IMR-90 (cell line): ENCODE measurements around the gene SIGLECL1. TPM values are rescaled to one million over a fixed set of nuclear protein-coding genes. Genes with fewer than 3 reads are reported as not detected.

ENCODE experiments used
- ATAC-seq: fragments of 200-7000 bp; cut with Tn5 transposase; 2 replicates; pipeline ENCODE4 v1.9.1; 2020; ENCODE audit warnings: low read depth, mild to moderate bottlenecking, moderate library complexity
- BruUV-seq: library from RNA; stranded (reverse); fragments of 400-500 nt; replicated peaks from 2 replicates; lab custom pipeline; 2021; lab: Mats Ljungman, UMichigan
- CTCF ChIA-PET: fragments of 300-600 bp; formaldehyde crosslinking; extraction: SDS; loops from one replicate; lab custom pipeline; 2021; ENCODE audit warnings: antibody characterized with exemption; lab: Yijun Ruan, JAX
- POLR2A ChIA-PET: fragments of 300-600 bp; sonication (Branson Sonifier 250); formaldehyde crosslinking; loops from one replicate; lab custom pipeline; 2022; ENCODE audit warnings: antibody characterized with exemption; ENCODE audit not compliant: unreplicated experiment; lab: Charles Lee
- DNase-seq: peaks from one replicate; pipeline ENCODE4 v3.0.0; 2013
- H2AFZ ChIP-seq: replicated peaks from 2 replicates; pipeline ENCODE3; 2013; ENCODE audit warnings: low read length, mild to moderate bottlenecking; ENCODE audit not compliant: poor library complexity
- H2AK5ac ChIP-seq: 2 replicates; pipeline ENCODE4 v1.6.1; 2013; ENCODE audit warnings: low read depth, low read length, inconsistent platforms
- H2AK9ac ChIP-seq: replicated peaks from 2 replicates; pipeline ENCODE3; 2013; ENCODE audit warnings: mild to moderate bottlenecking, low read depth, low read length, moderate library complexity; ENCODE audit not compliant: poor library complexity
- H2BK120ac ChIP-seq: 2 replicates; pipeline ENCODE4 v1.6.1; 2013; ENCODE audit warnings: low read depth, low read length, inconsistent platforms
- H2BK15ac ChIP-seq: 3 replicates; pipeline ENCODE4 v1.6.1; 2013; ENCODE audit warnings: low read depth, low read length, inconsistent platforms
- H2BK20ac ChIP-seq: 2 replicates; pipeline ENCODE4 v1.6.1; 2013; ENCODE audit warnings: low read depth, mild to moderate bottlenecking, inconsistent platforms, low read length, moderate library complexity
- H2BK5ac ChIP-seq: 2 replicates; pipeline ENCODE4 v1.6.1; 2013; ENCODE audit warnings: mild to moderate bottlenecking, low read depth, low read length, inconsistent platforms; ENCODE audit not compliant: poor library complexity, severe bottlenecking
- H3K14ac ChIP-seq: replicated peaks from 2 replicates; pipeline ENCODE4 v1.6.1; 2013; ENCODE audit warnings: low read depth, low read length, inconsistent platforms
- H3K18ac ChIP-seq: 2 replicates; pipeline ENCODE4 v1.6.1; 2013; ENCODE audit warnings: low read depth, low read length, control low read depth
- H3K23ac ChIP-seq: 2 replicates; pipeline ENCODE4 v1.6.1; 2013; ENCODE audit warnings: low read depth, low read length, inconsistent platforms
- H3K27ac ChIP-seq: 2 replicates; pipeline ENCODE4 v1.5.1; 2013; ENCODE audit warnings: mild to moderate bottlenecking, control low read depth, low read length; ENCODE audit not compliant: insufficient read depth
- H3K27me3 ChIP-seq: 2 replicates; pipeline ENCODE4 v1.6.1; 2013; ENCODE audit warnings: low read length; ENCODE audit not compliant: control insufficient read depth, insufficient read depth
- H3K36me3 ChIP-seq: 2 replicates; pipeline ENCODE4 v1.6.1; 2013; ENCODE audit warnings: low read length, mixed read lengths; ENCODE audit not compliant: control insufficient read depth, insufficient read depth
- H3K4ac ChIP-seq: 2 replicates; pipeline ENCODE4 v1.6.1; 2013; ENCODE audit warnings: low read depth, low read length, inconsistent platforms
- H3K4me1 ChIP-seq: 2 replicates; pipeline ENCODE4 v1.6.1; 2013; ENCODE audit warnings: low read length, mixed read lengths; ENCODE audit not compliant: control insufficient read depth, insufficient read depth
- H3K4me2 ChIP-seq: 2 replicates; pipeline ENCODE4 v1.6.1; 2013; ENCODE audit warnings: low read depth, mild to moderate bottlenecking, control low read depth, low read length, moderate library complexity
- H3K4me3 ChIP-seq: 2 replicates; pipeline ENCODE4 v1.5.1; 2013; ENCODE audit warnings: low read depth, mild to moderate bottlenecking, control low read depth, low read length, moderate library complexity; ENCODE audit not compliant: insufficient read depth
- H3K56ac ChIP-seq: 2 replicates; pipeline ENCODE4 v1.6.1; 2013; ENCODE audit warnings: low read length, inconsistent platforms; ENCODE audit not compliant: insufficient read depth; ENCODE audit errors: extremely low read depth
- H3K79me1 ChIP-seq, 2 experiments: 2 replicates each; pipeline ENCODE4 v1.6.1; 2013; ENCODE audit warnings: low read length in 2 of 2, inconsistent platforms in 1 of 2, low read depth in 1 of 2
- H3K9ac ChIP-seq: 2 replicates; pipeline ENCODE4 v1.6.1; 2013; ENCODE audit warnings: low read depth, low read length, control low read depth
- H3K9me1 ChIP-seq: 2 replicates; pipeline ENCODE4 v1.6.1; 2013; ENCODE audit warnings: low read length, inconsistent platforms; ENCODE audit not compliant: insufficient read depth
- H3K9me3 ChIP-seq: 2 replicates; pipeline ENCODE4 v1.6.1; 2013; ENCODE audit warnings: low read length; ENCODE audit not compliant: control insufficient read depth, insufficient read depth
- H4K20me1 ChIP-seq: 2 replicates; pipeline ENCODE4 v1.6.1; 2013; ENCODE audit warnings: low read length, inconsistent platforms; ENCODE audit not compliant: insufficient read depth
- H4K5ac ChIP-seq: 2 replicates; pipeline ENCODE4 v1.6.1; 2013; ENCODE audit warnings: mild to moderate bottlenecking, low read depth, low read length, control low read depth
- H4K8ac ChIP-seq, 2 experiments: 2 replicates each; pipeline ENCODE4 v1.6.1; 2013; ENCODE audit warnings: low read depth in 2 of 2, low read length in 2 of 2, control low read depth in 1 of 2, inconsistent platforms in 1 of 2
- H4K91ac ChIP-seq: 2 replicates; pipeline ENCODE4 v1.6.1; 2013; ENCODE audit warnings: low read depth, low read length, inconsistent platforms; ENCODE audit not compliant: insufficient read depth
- BHLHE40 ChIP-seq: fragments of 150-350 bp; IDR thresholded peaks from 2 replicates; pipeline ENCODE4 v1.6.1; 2016; ENCODE audit warnings: mild to moderate bottlenecking, low read depth, low read length
- FOS ChIP-seq: fragments of 150-350 bp; IDR thresholded peaks from 2 replicates; pipeline ENCODE4 v1.6.1; 2016; ENCODE audit warnings: low read depth, low read length
- MAFK ChIP-seq: IDR thresholded peaks from 2 replicates; pipeline ENCODE4 v1.6.1; 2012; ENCODE audit warnings: low read depth, low read length, improper control_type of control experiment
- MAZ ChIP-seq: IDR thresholded peaks from 2 replicates; pipeline ENCODE4 v1.6.1; 2012; ENCODE audit warnings: low read depth, mild to moderate bottlenecking, low read length, improper control_type of control experiment, moderate library complexity, borderline replicate concordance
- MXI1 ChIP-seq: IDR thresholded peaks from 2 replicates; pipeline ENCODE4 v1.6.1; 2012; ENCODE audit warnings: low read depth, mild to moderate bottlenecking, low read length, moderate library complexity, borderline replicate concordance
- NFE2L2 ChIP-seq: fragments of 150-350 bp; IDR thresholded peaks from 2 replicates; pipeline ENCODE4 v1.6.1; 2016; ENCODE audit warnings: low read depth, mild to moderate bottlenecking, low read length
- RCOR1 ChIP-seq: IDR thresholded peaks from 2 replicates; pipeline ENCODE4 v1.6.1; 2012; ENCODE audit warnings: mild to moderate bottlenecking, low read length, improper control_type of control experiment; ENCODE audit not compliant: insufficient replicate concordance
- RFX5 ChIP-seq: IDR thresholded peaks from 2 replicates; pipeline ENCODE4 v1.8.0; 2012; ENCODE audit warnings: low read depth, mild to moderate bottlenecking, low read length, moderate library complexity
- SMC3 ChIP-seq: fragments of 150-350 bp; IDR thresholded peaks from 2 replicates; pipeline ENCODE4 v1.6.1; 2016; ENCODE audit warnings: low read depth, mild to moderate bottlenecking, antibody characterized with exemption, low read length, moderate library complexity
- USF2 ChIP-seq: fragments of 150-350 bp; IDR thresholded peaks from 2 replicates; pipeline ENCODE4 v1.6.1; 2017; ENCODE audit warnings: mild to moderate bottlenecking, antibody characterized with exemption, low read length, low read depth
- WGBS, 2 experiments: methylation state at CpG; one replicate each; pipeline versions ENCODE4 v1.1.5 to v1.1.7; 2013; ENCODE audit warnings: missing lambda C conversion rate in 2 of 2; ENCODE audit not compliant: insufficient read length in 1 of 2; ENCODE audit errors: extremely low coverage in 2 of 2; 5-methylcytosine and 5-hydroxymethylcytosine counted together
- dilution Hi-C: fragments of 300-500 bp; cut with HindIII; formaldehyde crosslinking; loops from one replicate; pipeline ENCODE4 v1.14.3; 2018; ENCODE audit warnings: low sequenced_read_pairs; ENCODE audit not compliant: unreplicated experiment
- in situ Hi-C: fragments of 300-500 bp; cut with MboI; formaldehyde crosslinking; loops from 3 replicates; pipeline ENCODE4 v1.14.3; 2019; ENCODE audit warnings: low sequenced_read_pairs, inconsistent platforms, mixed read lengths
- intact Hi-C: fragments of 100-400 bp; cut with micrococcal nuclease; formaldehyde crosslinking; loops from 2 replicates; pipeline ENCODE4 v1.10.0; 2022
- polyA plus RNA-seq, 3 experiments: library from polyadenylated mRNA; depleted of rRNA; stranded (reverse); fragments of >200 nt; gene quantifications; 2 replicates each; pipeline ENCODE4 v1.2.3, GENCODE V29; 2012; ENCODE audit warnings: low replicate concordance in 1 of 3
- total RNA-seq: library from RNA; depleted of rRNA; stranded (reverse); fragments of >200 nt; gene quantifications from 2 replicates; pipeline ENCODE4 v1.2.3, GENCODE V29; 2012
- TF ChIP-seq, protein P1 (sequence below): fragments of 150-350 bp; IDR thresholded peaks from 2 replicates; pipeline ENCODE4 v1.6.1; 2016; ENCODE audit warnings: low read depth, mild to moderate bottlenecking, low read length, moderate library complexity, borderline replicate concordance

The SIGLECL1 gene
- total and polyA plus RNA-seq, 2 of the 4 experiments (the other 2 are of a cell fraction), result not detected

DNA sequence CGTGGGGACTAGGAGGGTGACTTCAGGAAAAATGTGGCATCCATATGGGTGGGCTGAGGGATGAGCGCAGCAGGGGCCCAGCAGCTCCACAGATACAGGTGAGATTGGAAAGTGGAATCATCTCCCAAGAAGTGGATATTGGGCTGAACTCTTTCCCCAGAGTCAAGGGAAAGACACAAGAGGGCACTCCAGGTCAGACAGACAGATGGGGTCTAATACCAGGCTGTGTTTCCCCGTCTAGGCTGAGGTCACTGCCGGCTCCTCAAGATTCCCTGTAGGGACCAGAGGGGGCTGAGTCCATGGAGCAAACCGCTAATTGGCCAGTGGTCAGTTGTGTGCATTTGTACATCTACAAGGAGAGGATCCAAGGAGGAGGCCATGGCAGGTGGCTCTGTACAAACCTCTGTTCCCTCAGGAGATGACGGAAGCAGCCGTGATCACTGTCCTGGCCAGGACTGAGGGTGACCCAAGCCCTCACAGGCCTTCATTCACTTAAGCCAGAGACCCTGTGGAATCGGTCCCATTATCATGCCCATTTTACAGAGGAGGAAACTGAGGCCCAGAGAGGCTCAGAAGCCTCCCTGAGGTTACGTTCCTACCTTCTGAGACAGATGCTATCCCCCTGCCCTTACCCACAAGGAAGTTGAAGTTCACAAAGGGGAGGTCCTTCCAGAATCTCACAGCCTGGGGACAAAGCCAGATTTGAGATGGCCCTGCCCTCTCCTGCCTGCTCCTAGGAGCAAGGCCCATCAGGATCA lies 45.6 kb downstream of the SIGLECL1 start:
- Histone ChIP-seq H3K4me1 (no peaks in the 10 kb centered on the region), H3K9ac (no peak overlapping the region), H3K27ac (no peak overlapping the region), H3K18ac (no peak overlapping the region), H2BK15ac (no peak overlapping the region), H3K23ac (no peak overlapping the region), H2AK9ac (no peak overlapping the region), H4K8ac (no peak overlapping the region), H2BK5ac (no peak overlapping the region), H2AFZ (peak overlapping the region; percentile 21), H2AK5ac (no peak overlapping the region), H4K5ac (no peak overlapping the region), H4K91ac (no peak overlapping the region), H3K27me3 (no peaks in the 10 kb centered on the region), H3K56ac (no peak overlapping the region), H3K14ac (no peak overlapping the region), H3K9me3 (peaks cover 2% of the 10 kb centered on the region; the same call in 1 of the 2 replicates), H3K4me2 (no peak overlapping the region), H3K4me3 (no peak overlapping the region), H3K4ac (no peak overlapping the region), H2BK120ac (no peak overlapping the region), H3K36me3 (no peaks in the 10 kb centered on the region), H4K20me1 (no peaks in the 10 kb centered on the region), H3K9me1 (no peaks in the 10 kb centered on the region), H2BK20ac (no peak overlapping the region), H3K79me1 (no peaks in the 10 kb centered on the region)
- in situ Hi-C loops, result no loop called here
- ATAC-seq (no peak), DNase-seq (no peak)
- dilution Hi-C loops, result no loop called here
- intact Hi-C loops, result no loop called here
- BruUV-seq, result no TSS peak
- CTCF ChIA-PET, result no interaction called here
- 32% methylated on average over 3 of the region's 9 CpGs; no CpG with 5 or more reads in 1 of the 2 experiments for WGBS, 2 experiments
- POLR2A ChIA-PET, result no interaction called here
- no peak for TF ChIP-seq MXI1
- TF ChIP-seq, protein P1, sequence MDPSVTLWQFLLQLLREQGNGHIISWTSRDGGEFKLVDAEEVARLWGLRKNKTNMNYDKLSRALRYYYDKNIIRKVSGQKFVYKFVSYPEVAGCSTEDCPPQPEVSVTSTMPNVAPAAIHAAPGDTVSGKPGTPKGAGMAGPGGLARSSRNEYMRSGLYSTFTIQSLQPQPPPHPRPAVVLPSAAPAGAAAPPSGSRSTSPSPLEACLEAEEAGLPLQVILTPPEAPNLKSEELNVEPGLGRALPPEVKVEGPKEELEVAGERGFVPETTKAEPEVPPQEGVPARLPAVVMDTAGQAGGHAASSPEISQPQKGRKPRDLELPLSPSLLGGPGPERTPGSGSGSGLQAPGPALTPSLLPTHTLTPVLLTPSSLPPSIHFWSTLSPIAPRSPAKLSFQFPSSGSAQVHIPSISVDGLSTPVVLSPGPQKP, result no peak
- no peak for TF ChIP-seq USF2
- TF ChIP-seq RFX5, result no peak
- no peak for TF ChIP-seq MAFK
- TF ChIP-seq SMC3, result no peak
- no peak for TF ChIP-seq BHLHE40
- TF ChIP-seq RCOR1, result no peak
- no peak for TF ChIP-seq FOS
- TF ChIP-seq MAZ, result no peak
- no peak for TF ChIP-seq NFE2L2
